Stimulated activated CD4-positive, alpha-beta T cell treated with anti-CD3 and anti-CD28 coated beads, TNF-alpha, amount 100 ng/mL, for 48 hours (primary cell): Measurements from ENCODE around the gene ENO2.
"Not testable (repeated sequence)": the region's sequence is repeated elsewhere in the genome, so short reads cannot be mapped to it uniquely, and the experiment has no call there.

ENCODE experiments used
- DNase-seq, 3 donors: peaks; one replicate each; pipeline ENCODE4 v3.0.0-alpha.2; 2020; ENCODE audit warnings: low read depth in 3 of 3

The ENO2 gene

DNA sequence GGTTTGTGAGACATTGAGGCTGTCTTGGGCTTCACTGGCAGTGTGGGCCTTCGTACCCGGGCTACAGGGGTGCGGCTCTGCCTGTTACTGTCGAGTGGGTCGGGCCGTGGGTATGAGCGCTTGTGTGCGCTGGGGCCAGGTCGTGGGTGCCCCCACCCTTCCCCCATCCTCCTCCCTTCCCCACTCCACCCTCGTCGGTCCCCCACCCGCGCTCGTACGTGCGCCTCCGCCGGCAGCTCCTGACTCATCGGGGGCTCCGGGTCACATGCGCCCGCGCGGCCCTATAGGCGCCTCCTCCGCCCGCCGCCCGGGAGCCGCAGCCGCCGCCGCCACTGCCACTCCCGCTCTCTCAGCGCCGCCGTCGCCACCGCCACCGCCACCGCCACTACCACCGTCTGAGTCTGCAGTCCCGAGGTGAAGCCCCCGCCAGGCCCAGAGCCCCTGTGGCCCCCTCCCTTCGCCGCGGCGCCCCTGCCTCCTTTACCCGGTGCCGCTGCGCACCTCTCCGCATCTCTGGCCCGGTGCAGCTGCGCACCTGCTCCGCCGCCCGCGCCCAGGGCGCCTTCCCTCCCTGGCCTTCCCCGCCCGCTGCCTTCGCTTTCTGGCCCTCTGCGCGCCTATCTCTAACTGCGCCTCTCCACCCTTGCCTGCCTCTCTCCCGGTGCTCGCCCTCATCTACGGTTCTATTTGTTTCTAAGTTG, at the start of gene ENO2:
ENO2 (plus strand) TSS at position 335 of the 701 bp plus-strand sequence. CDS start 1,253 bp downstream, outside the sequence.
- DNase-seq, result peak; percentile 61 to 79 (median 65)

DNA sequence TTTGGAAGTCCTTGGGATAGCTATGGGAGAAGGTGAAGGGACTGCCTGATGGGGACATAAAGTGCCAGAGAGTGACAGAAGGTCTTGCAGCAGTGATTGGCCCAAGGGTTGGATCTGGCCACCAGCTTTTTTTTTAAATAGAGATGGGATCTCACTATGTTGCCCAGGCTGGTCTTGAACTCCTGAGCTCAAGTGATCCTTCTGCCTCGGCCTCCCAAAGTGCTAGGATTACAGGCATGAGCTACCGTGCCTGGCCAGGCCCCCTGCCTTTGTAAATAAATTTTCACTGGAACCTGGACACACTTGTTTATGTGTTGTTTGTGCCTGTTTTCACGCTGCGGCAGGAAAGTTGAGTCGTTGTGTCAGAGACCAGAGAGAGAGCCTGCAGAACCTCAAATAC, 49.1 kb upstream of the ENO2 start:
- DNase-seq, result not testable (repeated sequence)

DNA sequence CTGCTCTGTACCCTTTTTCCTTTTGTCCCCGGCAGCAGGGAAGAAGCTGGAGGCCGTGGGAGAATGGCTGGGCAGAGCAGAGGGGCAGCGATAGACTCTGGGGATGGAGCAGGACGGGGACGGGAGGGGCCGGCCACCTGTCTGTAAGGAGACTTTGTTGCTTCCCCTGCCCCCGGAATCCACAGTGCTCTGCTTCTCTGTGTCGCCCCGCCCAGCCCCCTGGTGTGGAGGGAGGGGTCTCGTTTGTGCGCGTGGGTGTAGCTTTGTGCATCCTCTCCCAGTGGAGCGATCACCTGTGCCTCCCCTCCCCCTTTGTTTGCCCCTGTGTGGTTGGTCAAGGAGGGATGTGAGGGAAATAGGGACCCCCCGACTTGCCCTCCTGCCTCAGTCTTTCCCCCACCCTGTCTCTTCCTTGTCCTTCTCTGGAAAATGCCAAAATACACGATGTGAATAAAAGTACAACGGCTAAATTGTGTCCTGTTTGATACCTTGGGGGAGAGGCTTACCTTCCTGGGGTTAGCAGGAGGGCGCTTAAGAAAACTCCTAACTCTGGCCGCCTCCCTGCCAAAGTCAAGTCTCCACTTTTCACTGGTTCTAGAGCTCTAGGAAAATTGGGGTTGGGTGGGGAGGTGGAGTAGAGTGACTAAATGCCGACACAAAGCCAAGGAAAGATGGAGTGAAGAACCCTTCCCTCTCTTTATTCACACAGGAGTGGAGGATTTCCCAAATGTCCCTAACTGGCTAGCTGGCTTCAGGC, 48.0 kb upstream of the ENO2 start:
- no peak for DNase-seq

DNA sequence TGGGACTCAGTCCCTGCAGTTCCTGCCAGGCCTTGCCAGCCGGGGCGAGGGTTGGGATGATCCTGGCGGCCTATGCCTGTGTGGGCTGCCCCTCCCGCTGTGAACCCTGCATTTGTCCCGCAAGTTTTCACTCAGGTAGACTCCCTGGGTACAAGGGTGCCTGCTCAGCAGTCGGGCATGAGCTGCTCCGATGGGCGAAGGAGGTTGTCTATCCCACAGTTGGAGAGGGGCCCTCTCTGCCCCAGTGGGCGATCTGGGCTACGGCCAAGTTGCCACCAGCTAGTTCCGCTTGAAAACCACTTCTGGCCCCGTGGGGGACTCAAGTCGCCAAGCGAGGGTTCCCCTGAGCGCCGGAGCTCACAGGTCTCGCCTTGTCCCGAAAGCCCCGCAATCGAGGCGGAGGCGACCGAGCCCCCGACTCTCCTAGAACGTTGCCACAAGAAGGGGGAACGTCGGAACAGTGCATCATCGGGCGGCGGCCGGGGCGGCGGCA, 47.4 kb upstream of the ENO2 start:
- DNase-seq, result no peak

DNA sequence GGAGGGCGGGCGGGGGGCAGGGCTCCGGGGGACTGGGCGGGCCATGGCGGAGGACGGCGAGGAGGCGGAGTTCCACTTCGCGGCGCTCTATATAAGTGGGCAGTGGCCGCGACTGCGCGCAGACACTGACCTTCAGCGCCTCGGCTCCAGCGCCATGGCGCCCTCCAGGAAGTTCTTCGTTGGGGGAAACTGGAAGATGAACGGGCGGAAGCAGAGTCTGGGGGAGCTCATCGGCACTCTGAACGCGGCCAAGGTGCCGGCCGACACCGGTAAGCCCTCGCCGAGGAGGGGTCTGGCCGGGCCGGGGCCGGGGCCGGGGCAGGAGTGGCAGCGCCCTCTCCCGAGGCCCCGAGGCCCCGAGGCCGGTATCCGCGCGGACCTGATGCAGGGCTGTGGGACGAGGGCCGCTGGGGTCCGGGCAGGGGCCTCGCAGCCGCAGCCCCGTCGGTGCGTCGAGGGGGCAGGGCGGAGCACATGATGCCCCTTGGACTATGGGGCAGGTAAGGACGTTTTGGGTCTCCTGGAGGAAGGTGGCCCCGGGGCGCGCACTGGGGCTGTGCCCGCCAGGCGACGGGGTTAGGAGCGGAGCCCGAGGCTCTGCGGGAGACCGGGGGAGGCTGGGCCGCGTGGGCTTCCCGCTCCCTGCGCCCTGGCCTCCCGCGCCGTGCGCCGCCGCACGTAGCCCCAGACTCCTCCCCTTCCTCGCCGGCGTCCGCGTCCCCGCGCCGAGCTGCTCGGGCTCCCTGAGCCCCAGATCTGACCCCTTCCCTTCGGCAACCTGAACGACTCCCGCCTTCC, 46.8 kb upstream of the ENO2 start, which contains the start of gene TPI1:
TPI1 (plus strand) TSS at position 119 of the 798 bp plus-strand sequence; CDS start at position 155, 36 bp downstream.
- DNase-seq, result peak; percentile 61 to 82 (median 68)

DNA sequence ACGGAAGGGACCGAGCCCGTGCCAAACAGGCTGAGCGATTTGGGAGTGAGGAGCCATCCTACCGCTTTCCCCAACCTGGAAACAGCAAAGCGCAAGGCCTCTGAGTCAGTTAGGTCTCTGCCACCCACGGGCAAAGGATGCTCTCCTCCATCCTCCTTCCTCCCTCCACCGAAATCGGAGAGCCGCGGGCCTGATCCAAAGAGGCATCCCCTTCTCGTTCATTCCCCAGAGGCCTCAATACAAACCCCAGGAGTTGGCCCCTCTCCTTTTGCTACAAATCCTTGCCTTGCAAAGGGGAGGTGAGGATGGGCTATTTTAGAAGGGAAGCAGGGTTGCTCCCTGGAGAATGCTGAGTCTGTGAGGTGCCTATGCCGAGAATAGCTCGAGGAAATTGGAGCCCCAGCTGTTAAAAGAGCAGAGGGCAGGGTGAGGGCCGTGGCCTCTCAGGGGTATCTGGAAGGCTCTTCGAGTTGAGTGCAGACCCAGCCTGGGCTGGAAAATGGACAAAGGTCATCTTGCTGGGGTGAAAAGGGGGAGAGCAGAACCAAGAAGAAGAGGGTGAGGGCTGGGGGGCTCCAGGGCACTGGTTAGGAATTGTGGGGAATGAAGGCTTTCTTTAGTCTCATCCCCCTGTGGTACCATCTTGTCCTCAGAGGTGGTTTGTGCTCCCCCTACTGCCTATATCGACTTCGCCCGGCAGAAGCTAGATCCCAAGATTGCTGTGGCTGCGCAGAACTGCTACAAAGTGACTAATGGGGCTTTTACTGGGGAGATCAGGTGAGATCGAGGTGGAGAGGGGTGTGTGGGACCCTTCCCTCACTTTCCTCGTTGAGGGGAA, 46.0 kb upstream of the ENO2 start:
- DNase-seq, result no peak

DNA sequence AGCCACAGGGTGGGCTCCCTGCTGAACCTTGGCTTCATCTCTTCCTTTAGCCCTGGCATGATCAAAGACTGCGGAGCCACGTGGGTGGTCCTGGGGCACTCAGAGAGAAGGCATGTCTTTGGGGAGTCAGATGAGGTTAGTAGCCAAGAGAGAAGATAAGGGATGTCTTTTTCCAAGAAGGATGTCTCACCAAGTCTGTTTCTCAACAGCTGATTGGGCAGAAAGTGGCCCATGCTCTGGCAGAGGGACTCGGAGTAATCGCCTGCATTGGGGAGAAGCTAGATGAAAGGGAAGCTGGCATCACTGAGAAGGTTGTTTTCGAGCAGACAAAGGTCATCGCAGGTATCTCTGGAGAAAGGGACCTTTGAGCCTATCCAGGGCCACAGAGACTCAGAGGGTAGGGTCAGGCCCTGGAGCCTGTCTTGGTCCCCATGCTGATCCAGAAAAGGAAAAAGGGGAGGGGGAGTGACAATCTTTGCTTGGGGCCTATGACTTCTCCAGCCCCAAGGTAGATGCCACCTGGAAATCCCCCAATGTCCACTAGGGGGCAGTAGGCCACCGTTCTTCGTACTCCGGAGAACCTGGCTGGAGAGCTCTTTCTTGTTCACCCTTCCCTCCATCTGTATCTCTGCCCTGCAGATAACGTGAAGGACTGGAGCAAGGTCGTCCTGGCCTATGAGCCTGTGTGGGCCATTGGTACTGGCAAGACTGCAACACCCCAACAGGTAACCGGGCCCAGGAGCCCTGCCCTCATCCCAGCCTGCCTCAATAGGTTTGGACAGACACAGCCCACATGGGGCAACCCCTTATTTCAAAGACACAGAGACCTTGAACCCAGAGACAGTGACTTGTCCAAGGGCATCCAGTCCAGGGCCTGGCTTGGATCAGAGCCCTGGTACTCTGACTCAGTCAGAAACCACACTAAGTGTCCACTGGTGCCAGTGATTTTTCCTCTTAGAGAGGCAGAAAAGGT, 45.0 kb upstream of the ENO2 start:
- peak; percentile 71 to 77 (median 77) for DNase-seq

DNA sequence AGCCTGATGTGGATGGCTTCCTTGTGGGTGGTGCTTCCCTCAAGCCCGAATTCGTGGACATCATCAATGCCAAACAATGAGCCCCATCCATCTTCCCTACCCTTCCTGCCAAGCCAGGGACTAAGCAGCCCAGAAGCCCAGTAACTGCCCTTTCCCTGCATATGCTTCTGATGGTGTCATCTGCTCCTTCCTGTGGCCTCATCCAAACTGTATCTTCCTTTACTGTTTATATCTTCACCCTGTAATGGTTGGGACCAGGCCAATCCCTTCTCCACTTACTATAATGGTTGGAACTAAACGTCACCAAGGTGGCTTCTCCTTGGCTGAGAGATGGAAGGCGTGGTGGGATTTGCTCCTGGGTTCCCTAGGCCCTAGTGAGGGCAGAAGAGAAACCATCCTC, 44.1 kb upstream of the ENO2 start:
- DNase-seq, result not testable (repeated sequence)

DNA sequence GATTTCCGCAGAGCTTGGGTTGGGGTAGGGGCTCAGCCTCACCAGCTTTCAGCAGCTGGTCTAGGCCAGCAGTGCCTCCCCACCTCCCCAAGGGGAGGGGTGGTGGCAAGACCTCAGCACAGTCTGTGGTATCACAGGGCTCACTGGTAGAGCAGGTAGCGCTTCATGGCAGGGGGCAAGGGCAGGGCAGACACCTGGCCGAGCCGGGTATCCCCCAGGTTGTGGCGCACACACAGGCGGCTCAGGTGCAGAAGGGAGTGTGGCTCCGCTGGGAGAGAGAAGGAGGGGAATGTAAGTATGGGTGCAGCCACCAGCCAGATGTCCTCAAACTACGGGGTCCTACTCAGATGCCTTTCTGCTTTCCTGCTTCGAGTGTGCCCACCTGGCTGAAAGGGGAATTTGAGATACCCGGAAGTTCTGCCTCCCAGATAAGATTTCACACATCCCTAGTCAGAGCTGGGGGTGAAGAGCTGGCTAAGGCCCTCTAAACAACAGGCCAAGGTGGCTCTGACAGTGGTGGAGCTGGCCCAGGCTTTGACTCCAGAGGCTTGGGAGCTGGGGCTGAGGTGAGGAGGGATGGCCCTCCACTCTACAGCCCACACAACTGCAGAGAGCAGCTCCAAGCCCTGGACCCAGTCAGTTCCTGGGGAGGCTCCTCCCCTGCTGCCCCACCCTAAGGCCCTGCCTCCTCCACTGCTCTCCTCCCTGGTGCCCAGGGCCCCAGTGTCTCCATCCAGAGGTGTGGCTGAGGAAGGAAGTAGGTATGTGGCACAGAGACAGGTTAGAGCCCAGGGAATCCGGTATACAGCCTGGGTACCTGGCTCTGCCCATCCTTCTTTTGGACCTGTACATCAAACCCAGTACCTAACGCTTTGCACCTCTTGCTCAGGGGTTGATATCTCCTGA, 43.1 kb upstream of the ENO2 start:
- peak in 1 of 3 donors; percentile 30 for DNase-seq

DNA sequence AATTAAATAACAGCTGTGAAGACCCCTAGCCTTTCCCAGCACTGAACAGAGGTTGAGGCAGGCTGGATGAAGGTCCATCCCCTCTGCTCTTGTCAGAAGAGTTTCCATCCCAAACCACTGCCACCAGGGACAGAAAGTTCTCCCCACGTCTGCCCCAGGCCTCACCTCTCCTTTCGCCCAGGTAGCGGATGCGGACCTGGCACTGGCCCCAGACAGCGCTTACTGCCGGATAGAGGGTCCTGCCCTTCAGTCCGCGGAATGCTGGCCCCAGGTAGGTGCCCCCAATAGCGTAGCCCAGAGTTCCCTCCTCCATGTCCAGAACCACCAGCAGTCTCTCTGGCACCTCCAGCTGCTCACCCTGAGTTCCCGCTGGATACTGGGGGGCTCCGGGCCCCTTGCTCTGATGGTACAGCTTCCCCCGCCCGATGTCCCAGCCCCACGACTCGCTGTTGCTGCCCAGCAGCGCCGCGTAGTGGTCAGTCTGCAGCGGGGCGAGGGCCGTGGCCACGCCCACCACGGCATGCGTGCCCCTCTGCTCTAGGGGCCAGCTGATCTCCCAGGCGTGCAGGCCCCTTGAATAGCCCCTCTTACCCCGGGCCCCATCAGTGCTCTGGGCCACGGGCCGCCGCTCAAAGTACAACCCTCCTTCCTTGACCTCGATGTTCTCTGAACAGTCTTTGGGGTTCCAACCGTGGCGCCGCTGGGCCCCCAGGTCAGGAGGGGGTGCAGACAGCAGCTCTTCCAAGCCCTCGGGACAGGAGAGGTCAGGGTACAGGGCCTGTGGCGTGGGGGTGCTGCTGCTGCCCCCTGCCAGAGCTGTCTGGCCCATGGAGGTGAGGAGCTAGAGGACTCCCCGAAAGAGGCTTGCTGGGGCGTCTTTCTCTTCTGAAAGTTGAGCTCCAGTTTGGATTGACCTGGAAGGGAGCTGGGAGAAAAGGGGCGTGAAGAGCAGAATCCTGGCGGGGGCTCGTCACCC, 42.0 kb upstream of the ENO2 start:
- DNase-seq, result peak; percentile 67 to 81 (median 69)

DNA sequence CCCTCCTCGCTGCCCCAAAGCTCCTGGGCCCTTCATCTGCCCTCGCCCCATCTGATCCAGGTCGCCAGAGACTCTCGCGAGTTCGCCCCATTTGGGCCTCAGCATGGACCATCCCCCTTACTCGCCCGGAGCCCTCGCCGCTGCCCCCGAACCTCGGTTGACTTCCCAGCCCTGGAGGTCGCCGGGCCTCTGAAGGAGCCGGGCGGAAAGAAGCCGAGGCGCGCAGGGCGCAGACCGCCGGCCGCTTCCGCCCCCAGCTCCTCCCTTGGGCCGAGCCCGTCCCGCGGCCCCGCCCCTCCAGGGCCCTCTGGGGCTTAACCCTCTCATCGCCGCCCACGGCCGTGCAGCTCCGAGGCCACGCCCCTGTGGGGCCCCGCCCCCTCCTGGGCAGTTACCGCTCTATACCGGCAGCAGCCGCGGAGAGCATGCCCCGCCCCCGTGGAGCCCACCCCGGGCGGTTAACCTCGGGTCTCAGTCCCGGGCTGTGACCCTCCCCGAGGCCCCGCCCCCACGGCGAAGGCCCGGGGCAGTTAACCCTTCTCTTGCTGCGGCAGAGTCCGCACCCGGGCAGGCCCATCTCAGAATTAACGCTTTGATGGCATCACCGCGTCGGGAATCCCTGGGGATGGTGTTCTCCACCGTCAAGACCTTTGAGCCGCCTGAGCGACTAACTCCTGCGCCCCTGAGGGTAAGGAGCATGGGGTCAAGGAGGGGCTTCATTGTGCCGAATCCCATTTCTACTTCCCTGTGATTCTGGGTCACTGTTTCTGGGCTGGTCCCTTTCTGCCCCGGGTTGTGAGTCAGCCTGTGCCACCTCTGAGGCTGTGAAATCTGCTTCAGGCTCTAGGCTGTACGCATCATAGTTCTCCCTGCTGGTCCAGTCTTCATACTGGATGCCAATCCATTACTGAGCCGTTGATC, 41.0 kb upstream of the ENO2 start, which contains the start of gene SPSB2:
SPSB2 (minus strand) TSS at position 210 of the 921 bp plus-strand sequence. CDS start 402 bp downstream, outside the sequence.
- DNase-seq, result peak; percentile 97 to 99 (median 98)

DNA sequence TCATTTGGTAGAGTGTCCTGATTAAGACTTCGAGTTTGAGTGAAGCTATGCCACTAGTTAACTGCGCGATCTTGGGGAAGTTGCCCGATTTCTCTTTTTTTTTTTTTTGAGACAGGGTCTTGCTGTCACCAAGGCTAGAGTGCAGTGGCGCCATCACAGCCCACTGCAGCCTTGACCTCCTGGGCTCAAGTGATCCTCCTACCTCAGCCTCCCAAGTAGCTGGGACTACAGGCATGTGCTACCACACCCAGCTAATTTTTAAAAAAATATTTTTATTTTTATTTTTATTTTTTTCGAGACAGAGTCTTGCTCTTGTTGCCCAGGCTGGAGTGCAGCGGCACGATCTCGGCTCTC, 40.4 kb upstream of the ENO2 start:
- not testable (repeated sequence) for DNase-seq

DNA sequence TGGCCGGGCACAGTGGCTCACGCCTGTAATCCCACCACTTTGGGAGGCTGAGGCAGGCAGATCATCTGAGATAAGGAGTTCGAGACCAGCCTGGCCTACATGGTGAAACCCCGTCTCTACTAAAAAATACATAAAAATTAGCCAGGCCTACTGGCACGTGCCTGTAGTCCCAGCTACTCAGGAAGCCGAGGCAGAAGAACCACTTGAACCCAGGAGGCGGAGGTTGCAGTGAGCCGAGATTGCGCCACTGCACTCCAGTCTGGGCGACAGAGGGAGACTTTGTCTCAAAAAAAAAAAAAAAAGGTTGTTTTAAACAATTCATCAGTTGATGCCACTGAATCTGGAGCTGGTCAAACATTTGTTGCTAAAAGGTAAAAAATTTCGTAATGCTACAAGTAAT, 34.6 kb upstream of the ENO2 start:
- not testable (repeated sequence) for DNase-seq

DNA sequence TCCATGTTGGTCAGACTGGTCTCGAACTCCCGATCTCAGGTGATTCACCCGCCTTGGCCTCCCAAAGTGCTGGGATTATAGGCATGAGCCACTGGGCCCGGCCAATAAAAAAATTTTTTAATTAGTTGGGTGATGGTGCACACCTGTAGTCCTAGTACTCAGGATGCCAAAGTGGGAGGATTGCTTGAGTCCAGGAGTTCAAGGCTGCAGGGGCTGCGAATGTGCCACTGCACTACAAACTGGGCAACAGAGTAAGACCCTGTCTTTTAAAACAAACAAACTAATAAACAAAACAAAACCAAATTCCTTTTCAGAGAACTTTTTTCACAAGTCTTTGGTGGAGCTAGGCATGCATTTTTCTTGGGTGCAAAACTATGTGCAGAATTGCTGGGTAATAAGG, 31.1 kb upstream of the ENO2 start:
- no peak for DNase-seq

DNA sequence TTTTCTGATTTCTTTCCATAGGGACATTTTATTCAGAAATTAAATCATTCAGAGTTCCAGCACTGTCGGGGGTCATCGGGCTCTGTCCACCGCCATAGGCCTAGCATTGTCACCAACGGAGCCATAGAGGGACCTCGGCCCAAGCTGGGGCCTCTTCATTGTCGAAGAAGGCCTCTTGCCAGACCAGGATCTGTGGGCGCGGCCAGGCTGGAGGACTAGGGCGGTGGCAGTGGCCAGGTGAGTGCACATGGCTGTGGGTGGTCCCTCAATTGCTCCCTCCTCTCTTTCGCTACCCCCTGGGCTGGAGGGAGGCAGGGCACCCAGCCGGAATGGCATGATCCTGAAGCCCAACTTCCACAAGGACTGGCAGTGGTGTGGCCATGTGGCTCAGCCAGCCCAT, 30.7 kb upstream of the ENO2 start:
- no peak for DNase-seq

DNA sequence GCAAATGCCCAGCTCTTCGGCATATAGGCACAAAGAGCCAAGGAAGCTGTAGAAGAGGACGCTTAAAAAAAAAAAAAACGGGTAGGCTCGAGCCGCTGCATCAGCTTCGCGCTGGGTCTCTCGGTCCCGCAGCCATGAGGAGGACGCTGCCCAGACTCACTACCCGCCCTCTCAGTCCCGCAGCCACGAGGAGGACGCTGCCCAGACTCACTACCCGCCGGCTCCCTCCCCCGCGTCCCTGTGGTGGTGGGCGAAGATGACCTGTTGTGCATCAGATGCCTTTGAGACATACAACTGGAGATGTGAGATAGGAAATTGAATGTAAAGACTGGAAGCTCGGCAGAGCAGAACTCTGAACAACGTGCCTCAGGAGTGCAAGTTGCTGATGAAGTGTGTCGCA, 29.8 kb upstream of the ENO2 start:
- DNase-seq, result no peak
